Adipocyte (in vitro differentiated cells): ENCODE results near the gene PLA2G4F.

Experiments
- DNase-seq: peaks from one replicate; pipeline ENCODE4 v3.0.0-alpha.2; 2015; ENCODE audit warnings: low read depth
- H3K27me3 ChIP-seq: replicated peaks from 2 replicates; pipeline ENCODE4 v1.7.0; 2013; ENCODE audit warnings: mild to moderate bottlenecking, low read length, moderate library complexity; ENCODE audit not compliant: control insufficient read depth, insufficient read depth
- H3K36me3 ChIP-seq: 2 replicates; pipeline ENCODE4 v1.7.0; 2013; ENCODE audit warnings: low read length, mild to moderate bottlenecking, moderate library complexity; ENCODE audit not compliant: control insufficient read depth, insufficient read depth, severe bottlenecking
- H3K4me1 ChIP-seq: 2 replicates; pipeline ENCODE4 v1.7.0; 2013; ENCODE audit warnings: mild to moderate bottlenecking, low read length, moderate library complexity; ENCODE audit not compliant: control insufficient read depth, insufficient read depth
- H3K4me3 ChIP-seq: 2 replicates; pipeline ENCODE4 v1.7.0; 2013; ENCODE audit warnings: mild to moderate bottlenecking, low read length, moderate library complexity
- H3K9ac ChIP-seq: 2 replicates; pipeline ENCODE4 v1.7.0; 2013; ENCODE audit warnings: mild to moderate bottlenecking, low read length, moderate library complexity
- H3K9me3 ChIP-seq: 2 replicates; pipeline ENCODE4 v1.7.0; 2013; ENCODE audit warnings: mild to moderate bottlenecking, low read length, moderate library complexity; ENCODE audit not compliant: control insufficient read depth

PLA2G4F gene

DNA sequence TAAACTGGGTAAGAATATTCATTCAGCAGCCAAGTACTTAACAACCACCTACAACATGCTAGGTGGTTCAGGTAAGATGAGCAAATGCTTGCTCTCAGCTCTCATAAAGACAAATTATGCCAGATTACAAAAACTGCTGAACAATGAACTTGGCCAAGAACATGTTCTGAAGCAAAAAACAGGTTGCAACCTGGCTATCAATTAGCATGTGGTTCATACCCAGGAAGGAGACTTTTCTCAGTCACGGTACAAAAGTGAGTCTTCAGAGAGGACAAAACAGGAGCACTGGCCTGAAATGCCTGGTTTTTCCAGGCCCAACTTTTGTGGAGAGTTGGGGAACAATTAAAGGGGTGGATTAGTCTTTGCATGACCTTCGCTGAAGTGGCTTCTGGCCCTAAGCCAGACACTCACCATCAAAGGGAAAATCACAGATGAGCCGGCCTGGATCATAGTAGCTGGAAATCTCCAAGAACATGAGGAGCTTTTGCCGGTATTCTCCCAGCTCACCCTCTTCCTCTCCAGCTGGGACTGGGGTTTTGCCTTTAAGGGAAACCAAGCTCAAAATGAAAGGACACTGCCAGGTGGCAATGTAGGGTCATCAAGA lies 7.6 kb upstream of the PLA2G4F start:
- Histone ChIP-seq H3K9me3 (no peaks in the 10 kb centered on the region), H3K9ac (no peak overlapping the region), H3K36me3 (peaks cover 99% of the 10 kb centered on the region), H3K27me3 (no peaks in the 10 kb centered on the region), H3K4me1 (no peaks in the 10 kb centered on the region), H3K4me3 (no peak overlapping the region)
- DNase-seq = no peak

DNA sequence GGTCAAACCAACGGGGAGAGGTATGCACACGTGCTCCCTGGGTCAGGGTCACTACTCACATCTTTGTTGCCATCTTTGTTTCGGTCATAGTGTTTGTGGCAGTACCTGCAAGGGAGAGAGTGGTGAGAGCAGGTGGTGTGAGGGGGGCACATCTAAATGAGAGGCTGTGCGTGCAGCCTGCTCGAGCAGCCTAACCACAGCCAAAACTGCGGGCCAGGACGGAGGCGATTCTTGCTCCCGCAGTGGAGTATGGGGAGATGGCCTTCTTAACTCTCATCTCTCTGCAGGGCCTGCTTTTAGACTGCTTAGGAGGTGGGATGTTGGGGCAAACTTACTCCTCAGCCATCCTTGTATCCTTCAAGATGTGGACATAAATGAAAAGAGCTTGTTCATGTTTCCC lies 6.9 kb upstream of the PLA2G4F start:
- Histone ChIP-seq H3K4me1 (peaks cover 4% of the 10 kb centered on the region), H3K27me3 (no peaks in the 10 kb centered on the region), H3K36me3 (peaks cover 97% of the 10 kb centered on the region), H3K4me3 (no peak overlapping the region), H3K9ac (no peak overlapping the region), H3K9me3 (no peaks in the 10 kb centered on the region)
- no peak for DNase-seq

DNA sequence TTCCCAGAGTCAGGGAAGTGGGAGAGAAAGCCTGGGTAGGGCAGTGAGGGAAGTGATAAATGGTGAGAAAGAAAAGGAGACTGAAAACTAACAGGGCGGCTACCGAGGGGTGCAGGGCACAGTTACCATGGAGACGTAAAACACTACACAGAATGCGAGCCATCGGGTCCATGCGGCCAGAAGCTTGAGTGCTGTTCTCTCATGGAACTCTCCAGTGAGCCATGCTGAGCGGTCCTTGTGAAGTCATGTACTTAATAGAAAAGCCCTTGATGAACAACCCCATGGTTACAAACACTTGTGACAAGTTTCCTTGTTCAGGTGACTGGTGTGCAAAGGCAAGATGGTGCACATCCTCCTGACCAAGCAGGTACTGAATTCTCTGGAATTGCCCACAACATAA lies 3.7 kb upstream of the PLA2G4F start:
- no peak overlapping the region for H3K4me3 ChIP-seq
- no peaks in the 10 kb centered on the region for H3K9me3 ChIP-seq
- no peak for DNase-seq
- peaks cover 9% of the 10 kb centered on the region for H3K27me3 ChIP-seq
- H3K4me1 ChIP-seq = peaks cover 4% of the 10 kb centered on the region
- H3K9ac ChIP-seq = no peak overlapping the region
- H3K36me3 ChIP-seq = peaks cover 66% of the 10 kb centered on the region

DNA sequence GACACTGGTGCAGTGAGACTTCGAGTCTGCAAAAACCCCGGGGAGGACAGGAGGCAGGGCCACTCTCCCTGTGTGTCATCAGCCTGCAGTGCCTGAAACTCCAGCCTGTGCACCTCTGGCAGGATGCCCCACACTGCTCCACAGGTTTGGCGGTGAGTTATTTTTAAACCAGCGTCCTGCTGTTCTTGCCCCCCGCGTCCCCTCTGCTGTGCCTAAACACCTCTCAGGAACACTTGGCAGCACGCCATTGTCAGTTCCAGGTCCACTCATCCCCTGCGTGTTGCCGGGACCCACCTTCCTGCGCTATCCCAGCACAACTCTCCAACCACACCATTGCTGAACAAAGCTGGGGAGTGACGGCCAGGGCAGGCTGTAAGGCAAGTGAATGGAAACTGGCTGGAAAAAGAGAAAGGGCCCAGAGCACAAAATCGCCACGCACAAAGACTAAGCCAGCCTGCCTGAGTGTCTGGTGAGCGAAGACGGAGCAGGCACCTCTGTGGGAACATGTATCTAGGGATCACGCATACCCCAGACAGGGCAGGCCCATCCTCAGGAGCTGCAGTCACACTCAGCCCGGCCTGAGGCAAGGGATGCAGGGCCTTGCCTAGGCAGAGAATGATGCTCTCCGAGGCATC lies 3.1 kb upstream of the PLA2G4F start:
- Histone ChIP-seq H3K9me3 (no peaks in the 10 kb centered on the region), H3K9ac (no peak overlapping the region), H3K36me3 (peaks cover 60% of the 10 kb centered on the region), H3K27me3 (peaks cover 14% of the 10 kb centered on the region), H3K4me3 (no peak overlapping the region), H3K4me1 (peaks cover 4% of the 10 kb centered on the region)
- no peak for DNase-seq

DNA sequence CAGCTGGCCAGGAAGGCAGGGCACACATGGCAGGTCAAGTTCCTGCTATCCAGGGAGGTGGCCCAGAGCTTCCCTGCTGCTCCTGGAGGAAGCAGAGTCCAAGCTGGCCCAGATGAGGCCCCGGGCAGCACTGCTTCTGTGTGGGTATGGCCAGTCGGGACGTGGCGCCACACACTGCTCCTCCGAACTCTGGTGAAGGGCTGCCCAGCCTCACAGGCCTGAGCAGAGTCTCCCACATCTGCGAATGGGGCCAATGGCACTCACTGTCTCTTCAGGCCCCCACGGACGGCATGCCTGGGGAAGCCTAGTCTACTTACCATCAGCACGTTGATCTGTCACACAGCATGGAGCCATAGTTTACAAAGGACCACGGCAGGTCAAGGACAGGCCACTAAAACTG lies 2.5 kb upstream of the PLA2G4F start:
- no peak for DNase-seq
- Histone ChIP-seq H3K4me3 (no peak overlapping the region), H3K4me1 (peaks cover 4% of the 10 kb centered on the region), H3K36me3 (peaks cover 54% of the 10 kb centered on the region), H3K9ac (no peak overlapping the region), H3K9me3 (no peaks in the 10 kb centered on the region), H3K27me3 (peaks cover 14% of the 10 kb centered on the region)

DNA sequence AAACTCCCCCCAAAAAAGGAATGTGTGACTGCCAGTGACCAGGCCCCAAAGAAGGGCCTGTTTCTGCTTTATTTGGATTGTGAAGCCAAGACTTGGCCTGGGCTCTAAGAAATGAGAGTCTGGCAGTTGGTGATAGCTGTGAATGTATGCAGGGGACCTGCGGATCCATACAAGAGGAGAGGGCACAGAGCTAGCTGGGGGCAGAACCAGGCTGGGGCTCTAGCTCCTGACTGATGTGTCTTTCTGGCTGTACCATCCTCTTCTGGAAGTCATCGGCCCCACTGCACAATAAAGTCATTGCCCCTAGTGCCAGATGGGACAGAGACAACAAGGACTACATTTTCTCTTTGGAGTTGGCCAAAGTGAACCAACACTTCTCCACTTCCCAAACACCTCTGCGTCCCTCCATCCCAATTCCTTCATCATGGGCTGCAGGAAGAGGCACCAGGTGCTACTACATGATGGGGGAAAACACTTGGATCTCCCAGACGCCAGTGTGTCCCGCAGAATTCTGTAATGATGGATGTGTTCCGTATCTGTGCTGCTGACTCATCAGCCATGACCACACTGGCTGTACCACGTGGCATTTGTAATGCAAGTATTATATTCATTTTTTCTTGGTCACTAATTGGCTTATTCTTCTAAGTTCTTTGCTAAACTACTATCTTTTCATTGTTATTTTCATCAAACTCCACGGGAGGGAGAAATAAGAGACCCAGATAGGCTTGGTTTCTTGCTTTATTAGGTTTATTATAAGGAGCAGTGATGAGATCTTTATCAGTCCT lies 1.7 kb upstream of the PLA2G4F start:
- Histone ChIP-seq H3K9ac (no peak overlapping the region), H3K9me3 (no peaks in the 10 kb centered on the region), H3K4me3 (no peak overlapping the region), H3K4me1 (peaks cover 4% of the 10 kb centered on the region), H3K27me3 (peaks cover 14% of the 10 kb centered on the region), H3K36me3 (peaks cover 46% of the 10 kb centered on the region)
- DNase-seq = peak; percentile 48

DNA sequence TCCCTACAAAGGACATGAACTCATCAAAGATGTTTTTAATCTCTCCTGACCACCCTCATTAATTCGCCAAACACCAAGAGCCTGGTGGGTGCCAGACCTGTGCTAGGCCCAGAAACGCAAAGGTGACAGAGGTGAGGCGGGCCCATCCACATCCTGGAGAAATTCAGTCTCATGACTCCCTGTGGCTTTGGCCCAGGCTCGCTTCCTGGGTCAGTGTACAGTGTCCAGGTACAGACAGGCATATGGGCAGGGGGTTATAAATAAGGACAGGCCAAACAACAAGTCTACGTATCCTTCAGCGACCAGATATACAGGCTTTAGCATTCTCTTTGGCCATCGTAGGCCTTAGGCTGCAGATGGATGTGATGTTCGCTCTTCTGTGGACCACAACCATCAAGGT lies 945 bp upstream of the PLA2G4F start:
- no peak for DNase-seq
- Histone ChIP-seq H3K36me3 (peaks cover 38% of the 10 kb centered on the region), H3K9ac (no peak overlapping the region), H3K9me3 (no peaks in the 10 kb centered on the region), H3K27me3 (peaks cover 14% of the 10 kb centered on the region), H3K4me1 (peaks cover 4% of the 10 kb centered on the region), H3K4me3 (no peak overlapping the region)

DNA sequence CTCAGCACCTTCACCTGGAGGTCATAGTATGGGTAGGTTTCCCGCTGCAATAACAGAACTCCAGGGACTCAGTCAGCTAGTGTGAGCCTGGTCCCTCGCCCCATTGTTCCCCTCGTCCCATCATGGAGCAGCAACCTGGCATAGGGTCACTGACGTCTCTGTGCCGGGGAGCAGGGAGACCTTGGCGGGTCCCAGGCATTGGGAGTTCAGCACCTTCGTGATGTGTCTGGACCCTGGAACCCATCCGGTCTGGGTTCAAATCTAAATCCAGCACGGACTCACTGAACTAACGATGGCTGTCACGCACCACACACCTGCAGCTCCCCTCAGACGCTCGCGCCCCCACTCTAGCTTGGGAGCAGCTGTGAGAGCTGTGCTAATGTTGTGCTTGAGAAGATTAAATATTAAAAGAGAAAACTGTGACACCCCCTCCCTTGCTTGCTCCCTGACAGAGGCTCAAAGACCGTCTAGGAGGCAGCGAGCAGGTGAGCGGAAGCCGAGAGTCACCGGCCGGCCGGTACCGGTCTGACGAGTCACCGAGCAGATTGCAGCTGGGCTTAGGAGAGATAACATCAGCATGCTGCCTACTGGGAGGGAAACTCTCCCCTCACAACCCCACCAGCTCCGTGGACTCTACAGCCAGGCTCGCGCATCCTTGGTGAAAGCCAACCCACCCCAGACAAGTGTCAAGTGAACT lies 742 bp downstream of the PLA2G4F start:
- Histone ChIP-seq H3K36me3 (peaks cover 21% of the 10 kb centered on the region), H3K4me1 (peaks cover 4% of the 10 kb centered on the region), H3K9ac (no peak overlapping the region), H3K27me3 (peaks cover 16% of the 10 kb centered on the region), H3K9me3 (no peaks in the 10 kb centered on the region), H3K4me3 (no peak overlapping the region)
- DNase-seq = no peak

DNA sequence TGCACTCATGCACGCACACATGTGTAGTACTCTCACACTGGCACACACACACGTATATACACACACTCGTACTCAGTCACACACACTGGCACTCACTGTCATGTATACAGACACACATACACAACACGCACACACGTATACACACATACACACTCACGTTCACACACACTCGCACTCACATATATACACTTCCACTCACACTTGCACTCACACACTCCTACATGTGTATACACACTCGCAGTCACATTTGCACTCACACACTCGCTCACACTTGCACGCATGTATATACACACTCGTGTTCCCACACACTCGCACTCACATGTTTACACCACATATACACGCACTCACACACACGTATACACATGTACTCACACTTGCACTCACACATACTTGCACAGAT lies 1.5 kb downstream of the PLA2G4F start:
- no peaks in the 10 kb centered on the region for H3K9me3 ChIP-seq
- H3K4me3 ChIP-seq = no peak overlapping the region
- no peak for DNase-seq
- peaks cover 14% of the 10 kb centered on the region for H3K36me3 ChIP-seq
- H3K4me1 ChIP-seq = peaks cover 4% of the 10 kb centered on the region
- peaks cover 23% of the 10 kb centered on the region for H3K27me3 ChIP-seq
- no peak overlapping the region for H3K9ac ChIP-seq

DNA sequence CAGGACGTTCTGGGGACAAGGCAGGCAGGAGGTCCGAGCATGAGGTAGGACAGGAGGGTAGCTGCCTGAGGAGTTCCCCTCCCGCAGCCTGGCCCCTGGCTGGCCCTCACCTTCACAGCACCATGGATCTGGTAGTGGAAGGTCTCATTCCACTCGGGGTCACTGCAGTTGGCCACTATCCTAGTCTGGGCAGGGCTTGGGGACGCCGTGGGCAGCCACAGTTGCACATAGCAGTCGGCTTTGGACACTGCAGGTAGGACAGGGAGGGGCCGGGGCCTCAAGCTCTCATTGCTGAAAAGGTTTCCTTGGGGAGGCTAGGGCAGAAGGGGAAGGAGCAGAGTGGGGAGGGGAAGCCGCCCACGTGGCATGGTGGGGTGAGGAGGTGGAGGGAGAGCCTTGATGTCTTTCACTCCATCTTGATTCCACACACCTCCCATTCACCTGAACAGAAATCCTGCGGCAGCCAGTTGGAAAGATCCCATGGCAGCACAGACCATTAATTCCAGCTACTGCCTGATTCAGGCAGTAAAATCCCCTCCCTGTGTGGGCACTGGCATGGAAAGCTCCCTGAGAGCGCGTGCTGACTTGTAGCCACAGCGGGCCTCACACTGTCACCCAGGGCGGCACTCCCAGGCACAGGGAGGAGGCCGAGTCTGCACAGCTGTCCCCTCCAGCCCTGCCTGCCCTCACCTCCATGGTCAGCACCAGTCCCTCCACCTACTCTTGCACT lies 2.1 kb downstream of the PLA2G4F start:
- Histone ChIP-seq H3K4me1 (peaks cover 4% of the 10 kb centered on the region), H3K9me3 (no peaks in the 10 kb centered on the region), H3K9ac (no peak overlapping the region), H3K27me3 (peaks cover 28% of the 10 kb centered on the region), H3K4me3 (no peak overlapping the region), H3K36me3 (peaks cover 8% of the 10 kb centered on the region)
- DNase-seq = no peak

DNA sequence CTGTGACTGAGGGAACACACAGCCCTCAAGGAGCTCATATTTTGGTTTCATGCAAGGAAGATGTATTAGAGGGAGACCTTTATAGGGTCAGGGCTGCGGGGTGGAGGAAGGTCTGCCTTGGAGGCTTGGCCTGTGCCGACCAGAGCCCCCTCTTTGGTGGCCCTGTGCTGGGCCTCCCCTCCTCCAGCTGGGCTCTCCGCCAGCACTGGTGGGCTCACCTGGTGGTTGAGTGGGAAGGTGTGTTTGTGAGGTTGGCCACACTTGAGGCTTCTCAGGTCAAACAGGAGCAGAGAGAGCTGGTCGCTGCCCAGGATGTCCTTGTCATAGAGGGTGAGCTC lies 2.6 kb downstream of the PLA2G4F start:
- H3K4me3 ChIP-seq = no peak overlapping the region
- no peak overlapping the region for H3K9ac ChIP-seq
- H3K4me1 ChIP-seq = peaks cover 4% of the 10 kb centered on the region
- peaks cover 34% of the 10 kb centered on the region for H3K27me3 ChIP-seq
- no peak for DNase-seq
- no peaks in the 10 kb centered on the region for H3K9me3 ChIP-seq
- H3K36me3 ChIP-seq = peaks cover 3% of the 10 kb centered on the region
